Measurements from ENCODE around the gene APMAP.

Gene APMAP

GRCh38 chr20:24987244-24987643, 5.3 kb downstream of the APMAP start:
- no peak for DNase-seq (ENCODE audit: low read depth)

- DNase-seq (ENCODE audit: low read depth): no peak
Measured at GRCh38 chr20:24986436-24987015, 6.0 kb downstream of the APMAP start.

- no peak for DNase-seq (ENCODE audit: low read depth)
Measured at GRCh38 chr20:24985802-24986201, 6.7 kb downstream of the APMAP start.

- no peak for DNase-seq (ENCODE audit: low read depth)
Measured at GRCh38 chr20:24984961-24985640, 7.5 kb downstream of the APMAP start.

- DNase-seq (ENCODE audit: low read depth): no peak
Measured at GRCh38 chr20:24983896-24984295, 8.7 kb downstream of the APMAP start.

GRCh38 chr20:24981790-24982189, 10.8 kb downstream of the APMAP start:
- no peak for DNase-seq (ENCODE audit: low read depth)

- DNase-seq (ENCODE audit: low read depth): no peak
Measured at GRCh38 chr20:24981282-24981681, 11.3 kb downstream of the APMAP start.

GRCh38 chr20:24980291-24981053, 12.1 kb downstream of the APMAP start:
- DNase-seq (ENCODE audit: low read depth): no peak

- no peak for DNase-seq (ENCODE audit: low read depth)
Measured at GRCh38 chr20:24979036-24979960, 13.3 kb downstream of the APMAP start.

- no peak for DNase-seq (ENCODE audit: low read depth)
Measured at GRCh38 chr20:24978513-24978912, 14.0 kb downstream of the APMAP start.

GRCh38 chr20:24977797-24978196, 14.8 kb downstream of the APMAP start:
- DNase-seq (ENCODE audit: low read depth): no peak

GRCh38 chr20:24977336-24977735, 15.2 kb downstream of the APMAP start:
- no peak for DNase-seq (ENCODE audit: low read depth)

GRCh38 chr20:24972341-24972740, 20.2 kb downstream of the APMAP start:
- no peak for DNase-seq (ENCODE audit: low read depth)

GRCh38 chr20:24971376-24972101, 21.0 kb downstream of the APMAP start:
- no peak for DNase-seq (ENCODE audit: low read depth)

- no peak for DNase-seq (ENCODE audit: low read depth)
Measured at GRCh38 chr20:24970754-24971153, 21.8 kb downstream of the APMAP start.

GRCh38 chr20:24970030-24970553, 22.5 kb downstream of the APMAP start:
- no peak for DNase-seq (ENCODE audit: low read depth)

- no peak for DNase-seq (ENCODE audit: low read depth)
Measured at GRCh38 chr20:24969186-24970029, 23.1 kb downstream of the APMAP start.

- DNase-seq (ENCODE audit: low read depth): no peak
Measured at GRCh38 chr20:24968278-24968800, 24.2 kb downstream of the APMAP start.

GRCh38 chr20:24966317-24967012, 26.1 kb downstream of the APMAP start:
- DNase-seq (ENCODE audit: low read depth): no peak
